Natural killer cell treated with Interleukin-12 subunit alpha and Interleukin-12 subunit beta and Interleukin-15 and Interleukin-18, amount 100 ng/mL, for 72 hours (primary cell): ENCODE data around the gene EGLN3. TPM values are rescaled to one million over a fixed set of nuclear protein-coding genes. Genes with fewer than 3 reads are reported as not detected.

Experiments
- ATAC-seq, 2 donors: fragments of 150-1000 bp; cut with Tn5 transposase in 1 of 2; sonication (Bioruptor Pico), chemical (Tn5 transposase) in 1 of 2; 2 replicates each; pipeline ENCODE4 v1.10.0; 2021
- DNase-seq: peaks from one replicate; pipeline ENCODE4 v3.0.0; 2022; ENCODE audit warnings: low spot score
- H3K27ac Mint-ChIP-seq, 2 donors: 1 replicate in 1 of 2; 2 replicates in 1 of 2; pipeline ENCODE4 v1.8.0; 2022; ENCODE audit warnings: mixed read lengths in 2 of 2, mild to moderate bottlenecking in 1 of 2, moderate library complexity in 1 of 2
- H3K27me3 Mint-ChIP-seq, 2 donors: 1 replicate in 1 of 2; 2 replicates in 1 of 2; pipeline ENCODE4 v1.8.0; 2022; ENCODE audit warnings: mixed read lengths in 2 of 2
- H3K36me3 Mint-ChIP-seq: one replicate; pipeline ENCODE4 v1.8.0; 2022; ENCODE audit warnings: mixed read lengths
- H3K4me1 Mint-ChIP-seq, 2 donors: 1 replicate in 1 of 2; 2 replicates in 1 of 2; pipeline ENCODE4 v1.8.0; 2022; ENCODE audit warnings: low read depth in 2 of 2, mixed read lengths in 2 of 2, mild to moderate bottlenecking in 1 of 2
- H3K4me3 Mint-ChIP-seq: one replicate; pipeline ENCODE4 v1.8.0; 2022; ENCODE audit warnings: mixed read lengths
- H3K9me3 Mint-ChIP-seq: 2 replicates; pipeline ENCODE4 v1.8.0; 2022; ENCODE audit warnings: mixed read lengths
- total RNA-seq, 2 donors: library from RNA; stranded (reverse); gene quantifications; one replicate each; pipeline ENCODE4 v1.2.3, GENCODE V29; 2022

Gene EGLN3
- total RNA-seq, 2 donors from 2014 or later = 0.31 to 1.7 TPM

GRCh38 chr14:33925946-33926345 is 24.9 kb downstream of the EGLN3 start:
- Mint-ChIP-seq H3K4me3 (no peak overlapping the region), H3K9me3 (peaks cover 7% of the 10 kb centered on the region), H3K27me3 (peaks cover 3 to 6% of the 10 kb centered on the region in 2 donors), H3K4me1 (no peaks in the 10 kb centered on the region), H3K36me3 (no peaks in the 10 kb centered on the region), H3K27ac (no peak overlapping the region)
- DNase-seq (no peak), ATAC-seq (no peak)

GRCh38 chr14:33925235-33925634 is 25.6 kb downstream of the EGLN3 start:
- ATAC-seq = no peak

GRCh38 chr14:33924566-33925100 is 26.2 kb downstream of the EGLN3 start:
- Mint-ChIP-seq H3K9me3 (peaks cover 4% of the 10 kb centered on the region), H3K27ac (no peak overlapping the region), H3K4me3 (no peak overlapping the region), H3K27me3 (peaks cover 0 to 6% of the 10 kb centered on the region in 2 donors), H3K4me1 (no peaks in the 10 kb centered on the region), H3K36me3 (no peaks in the 10 kb centered on the region)
- no peak for ATAC-seq
- no peak for DNase-seq

More at GRCh38 chr14:33925235-33925634, 25.6 kb downstream of the EGLN3 start:
- Mint-ChIP-seq H3K36me3 (no peaks in the 10 kb centered on the region), H3K4me3 (no peak overlapping the region), H3K4me1 (no peaks in the 10 kb centered on the region), H3K27me3 (peaks cover 3 to 6% of the 10 kb centered on the region in 2 donors), H3K9me3 (peaks cover 7% of the 10 kb centered on the region), H3K27ac (no peak overlapping the region)
- DNase-seq = no peak

GRCh38 chr14:33922125-33922524 is 28.7 kb downstream of the EGLN3 start:
- ATAC-seq (no peak), DNase-seq (no peak)
- H3K4me3 Mint-ChIP-seq = no peak overlapping the region
- no peaks in the 10 kb centered on the region for H3K36me3 Mint-ChIP-seq
- H3K4me1 Mint-ChIP-seq = no peaks in the 10 kb centered on the region
- no peaks in the 10 kb centered on the region for H3K27me3 Mint-ChIP-seq
- no peak overlapping the region for H3K27ac Mint-ChIP-seq
- no peaks in the 10 kb centered on the region for H3K9me3 Mint-ChIP-seq

- no peaks in the 10 kb centered on the region for H3K9me3 Mint-ChIP-seq
- ATAC-seq = no peak
- H3K36me3 Mint-ChIP-seq = no peaks in the 10 kb centered on the region
- H3K27me3 Mint-ChIP-seq = no peaks in the 10 kb centered on the region
- no peak for DNase-seq
- H3K4me1 Mint-ChIP-seq = no peaks in the 10 kb centered on the region
- H3K4me3 Mint-ChIP-seq = no peak overlapping the region
- H3K27ac Mint-ChIP-seq = no peak overlapping the region
These were observed 32.6 kb downstream of the EGLN3 start for GRCh38 chr14:33918256-33918655.

GRCh38 chr14:33917661-33918060 is 33.2 kb downstream of the EGLN3 start:
- no peak overlapping the region for H3K4me3 Mint-ChIP-seq
- H3K27ac Mint-ChIP-seq = no peak overlapping the region
- ATAC-seq (no peak), DNase-seq (no peak)
- no peaks in the 10 kb centered on the region for H3K4me1 Mint-ChIP-seq
- no peaks in the 10 kb centered on the region for H3K27me3 Mint-ChIP-seq
- H3K9me3 Mint-ChIP-seq = no peaks in the 10 kb centered on the region
- no peaks in the 10 kb centered on the region for H3K36me3 Mint-ChIP-seq

GRCh38 chr14:33916663-33917565 is 34.0 kb downstream of the EGLN3 start:
- ATAC-seq = no peak
- no peak for DNase-seq
- H3K4me3 Mint-ChIP-seq = no peak overlapping the region
- H3K27me3 Mint-ChIP-seq = no peaks in the 10 kb centered on the region
- no peak overlapping the region for H3K27ac Mint-ChIP-seq
- no peaks in the 10 kb centered on the region for H3K9me3 Mint-ChIP-seq
- no peaks in the 10 kb centered on the region for H3K4me1 Mint-ChIP-seq
- no peaks in the 10 kb centered on the region for H3K36me3 Mint-ChIP-seq

- Mint-ChIP-seq H3K4me1 (no peaks in the 10 kb centered on the region), H3K27me3 (no peaks in the 10 kb centered on the region), H3K9me3 (no peaks in the 10 kb centered on the region), H3K4me3 (no peak overlapping the region), H3K27ac (no peak overlapping the region), H3K36me3 (no peaks in the 10 kb centered on the region)
- no peak for DNase-seq
- ATAC-seq = no peak
These were observed 35.2 kb downstream of the EGLN3 start for GRCh38 chr14:33915682-33916081.

GRCh38 chr14:33914676-33915516 is 36.0 kb downstream of the EGLN3 start:
- no peak for DNase-seq
- Mint-ChIP-seq H3K27me3 (no peaks in the 10 kb centered on the region), H3K9me3 (no peaks in the 10 kb centered on the region), H3K36me3 (no peaks in the 10 kb centered on the region), H3K4me1 (no peaks in the 10 kb centered on the region), H3K27ac (no peak overlapping the region), H3K4me3 (no peak overlapping the region)
- no peak for ATAC-seq

- H3K27me3 Mint-ChIP-seq = no peaks in the 10 kb centered on the region
- no peak overlapping the region for H3K27ac Mint-ChIP-seq
- no peak overlapping the region for H3K4me3 Mint-ChIP-seq
- no peak for ATAC-seq
- no peak for DNase-seq
- H3K4me1 Mint-ChIP-seq = no peaks in the 10 kb centered on the region
- H3K9me3 Mint-ChIP-seq = no peaks in the 10 kb centered on the region
- H3K36me3 Mint-ChIP-seq = no peaks in the 10 kb centered on the region
These were observed 39.8 kb downstream of the EGLN3 start for GRCh38 chr14:33911046-33911445.

GRCh38 chr14:33910435-33910834 is 40.4 kb downstream of the EGLN3 start:
- DNase-seq = no peak
- no peak overlapping the region for H3K4me3 Mint-ChIP-seq
- no peak overlapping the region for H3K27ac Mint-ChIP-seq

GRCh38 chr14:33909380-33910084 is 41.3 kb downstream of the EGLN3 start:
- DNase-seq = no peak

More at GRCh38 chr14:33910435-33910834, 40.4 kb downstream of the EGLN3 start:
- no peak for ATAC-seq
- Mint-ChIP-seq H3K9me3 (no peaks in the 10 kb centered on the region), H3K36me3 (no peaks in the 10 kb centered on the region), H3K27me3 (no peaks in the 10 kb centered on the region), H3K4me1 (no peaks in the 10 kb centered on the region)

GRCh38 chr14:33908540-33909223 is 42.2 kb downstream of the EGLN3 start:
- H3K4me3 Mint-ChIP-seq = no peak overlapping the region

More at GRCh38 chr14:33909380-33910084, 41.3 kb downstream of the EGLN3 start:
- H3K27ac Mint-ChIP-seq = no peak overlapping the region
- H3K9me3 Mint-ChIP-seq = no peaks in the 10 kb centered on the region
- no peaks in the 10 kb centered on the region for H3K36me3 Mint-ChIP-seq
- no peak for ATAC-seq
- no peaks in the 10 kb centered on the region for H3K27me3 Mint-ChIP-seq
- no peaks in the 10 kb centered on the region for H3K4me1 Mint-ChIP-seq
- no peak overlapping the region for H3K4me3 Mint-ChIP-seq

More at GRCh38 chr14:33908540-33909223, 42.2 kb downstream of the EGLN3 start:
- peak in 1 of 2 donors; percentile 57 for ATAC-seq
- H3K4me1 Mint-ChIP-seq = no peaks in the 10 kb centered on the region
- H3K9me3 Mint-ChIP-seq = no peaks in the 10 kb centered on the region
- H3K36me3 Mint-ChIP-seq = no peaks in the 10 kb centered on the region
- peaks cover 3 to 4% of the 10 kb centered on the region in 2 donors for H3K27me3 Mint-ChIP-seq
- no peak overlapping the region for H3K27ac Mint-ChIP-seq
- no peak for DNase-seq
